BLaER1 treated with 17β-estradiol and CSF1 and Interleukin-3, amounts not matched to agents 10 nM and 100 nM (cell line): ENCODE data around the gene SLC38A9.

ENCODE experiments used
- H3K27ac ChIP-seq, 11 experiments: shearing (Covaris generic); formaldehyde crosslinking; 2 replicates each; pipeline ENCODE4 v1.8.1; 2022
- H3K27me3 ChIP-seq, 11 experiments: shearing (Covaris generic); formaldehyde crosslinking; 2 replicates each; pipeline ENCODE4 v1.8.1; 2022
- H3K36me3 ChIP-seq, 11 experiments: shearing (Covaris generic); formaldehyde crosslinking; 2 replicates each; pipeline ENCODE4 v1.8.1; 2022
- H3K4me1 ChIP-seq, 10 experiments: shearing (Covaris generic); formaldehyde crosslinking; 2 replicates each; pipeline ENCODE4 v1.8.1; 2022
- H3K4me2 ChIP-seq, 11 experiments: shearing (Covaris generic); formaldehyde crosslinking; 2 replicates each; pipeline ENCODE4 v1.8.1; 2022
- H3K4me3 ChIP-seq, 10 experiments: shearing (Covaris generic); formaldehyde crosslinking; 2 replicates each; pipeline ENCODE4 v1.8.1; 2022
- H3K9ac ChIP-seq, 11 experiments: shearing (Covaris generic); formaldehyde crosslinking; 2 replicates each; pipeline ENCODE4 v1.8.1; 2022
- H3K9me3 ChIP-seq, 11 experiments: shearing (Covaris generic); formaldehyde crosslinking; replicated peaks in 1 of 11; 2 replicates each; pipeline ENCODE4 v1.8.1; 2022
- H4K20me1 ChIP-seq, 11 experiments: shearing (Covaris generic); formaldehyde crosslinking; 2 replicates each; pipeline ENCODE4 v1.8.1; 2022
- Cebpa-rat ChIP-seq, 11 experiments: shearing (Covaris generic); IDR thresholded peaks; 2 replicates each; pipeline ENCODE4 v1.8.1; 2022

The SLC38A9 gene

DNA sequence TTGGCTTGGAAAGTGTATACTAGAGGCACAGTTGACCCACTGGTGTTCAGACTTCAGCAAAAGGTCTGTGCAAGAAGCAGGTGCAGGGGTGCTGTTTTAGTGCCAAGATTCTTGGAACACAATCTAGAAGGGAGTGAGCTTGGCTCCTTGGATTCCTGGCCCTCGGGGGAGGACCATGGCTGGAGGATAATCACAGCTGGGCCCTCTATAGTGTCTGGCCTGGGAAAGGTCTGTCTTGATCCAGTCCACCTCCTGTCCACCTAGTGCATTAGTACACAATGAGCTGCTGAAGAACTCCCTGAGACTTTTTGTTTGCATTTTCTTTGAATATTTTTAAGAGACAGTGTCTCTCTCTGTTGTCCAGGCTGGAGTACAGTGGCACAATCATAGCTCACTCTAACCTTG is 126.9 kb downstream of the SLC38A9 start:
- H3K4me3 ChIP-seq, result no peak overlapping the region
- TF ChIP-seq Cebpa-rat (IDR thresholded peaks at IDR 0.05), result no peak
- H3K27me3 ChIP-seq, result no peaks in the 10 kb centered on the region
- no peak overlapping the region for H3K4me2 ChIP-seq
- no peaks in the 10 kb centered on the region for H3K9me3 ChIP-seq
- H3K36me3 ChIP-seq, result no peaks in the 10 kb centered on the region
- no peaks in the 10 kb centered on the region for H4K20me1 ChIP-seq
- H3K4me1 ChIP-seq, result peaks cover 4 to 12% (median 5%) of the 10 kb centered on the region in 10 experiments; a peak in 9 of 20 replicates
- no peak overlapping the region for H3K9ac ChIP-seq
- H3K27ac ChIP-seq, result no peak overlapping the region

- no peak overlapping the region for H3K27ac ChIP-seq
- H3K27me3 ChIP-seq, result no peaks in the 10 kb centered on the region
- H3K4me3 ChIP-seq, result no peak overlapping the region
- H4K20me1 ChIP-seq, result no peaks in the 10 kb centered on the region
- H3K4me1 ChIP-seq, result peaks cover 4 to 12% (median 5%) of the 10 kb centered on the region in 10 experiments; a peak in 9 of 20 replicates
- no peak overlapping the region for H3K4me2 ChIP-seq
- no peak for TF ChIP-seq Cebpa-rat (IDR thresholded peaks at IDR 0.05)
- H3K9me3 ChIP-seq, result no peaks in the 10 kb centered on the region
- H3K9ac ChIP-seq, result no peak overlapping the region
- H3K36me3 ChIP-seq, result no peaks in the 10 kb centered on the region
These were observed 127.5 kb downstream of the SLC38A9 start for GRCh38 chr5:55584398-55585205.

DNA sequence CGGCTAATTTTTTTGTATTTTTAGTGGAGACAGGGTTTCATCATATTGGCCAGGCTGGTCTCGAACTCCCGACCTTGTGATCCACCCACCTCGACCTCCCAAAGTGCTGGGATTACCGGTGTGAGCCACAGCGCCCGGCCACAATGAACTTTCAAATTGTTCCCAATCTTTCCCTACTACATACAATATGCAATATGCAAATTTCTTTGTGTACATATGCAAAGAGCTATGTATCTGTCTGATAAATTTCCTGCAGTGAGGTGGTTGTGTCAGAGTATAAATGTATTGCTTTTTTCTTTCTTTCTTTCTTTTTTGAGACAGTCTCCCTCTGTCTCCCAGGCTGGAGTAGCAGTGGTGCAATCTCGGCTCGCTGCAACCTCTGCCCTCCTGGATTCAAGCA is 128.5 kb downstream of the SLC38A9 start:
- Histone ChIP-seq H3K4me2 (no peak overlapping the region), H3K9ac (no peak overlapping the region), H3K36me3 (no peaks in the 10 kb centered on the region), H3K4me3 (no peak overlapping the region), H4K20me1 (no peaks in the 10 kb centered on the region), H3K27me3 (no peaks in the 10 kb centered on the region), H3K9me3 (no peaks in the 10 kb centered on the region), H3K27ac (no peak overlapping the region), H3K4me1 (peaks cover 4 to 12% (median 5%) of the 10 kb centered on the region in 10 experiments; a peak in 9 of 20 replicates)
- TF ChIP-seq Cebpa-rat (IDR thresholded peaks at IDR 0.05), result no peak

DNA sequence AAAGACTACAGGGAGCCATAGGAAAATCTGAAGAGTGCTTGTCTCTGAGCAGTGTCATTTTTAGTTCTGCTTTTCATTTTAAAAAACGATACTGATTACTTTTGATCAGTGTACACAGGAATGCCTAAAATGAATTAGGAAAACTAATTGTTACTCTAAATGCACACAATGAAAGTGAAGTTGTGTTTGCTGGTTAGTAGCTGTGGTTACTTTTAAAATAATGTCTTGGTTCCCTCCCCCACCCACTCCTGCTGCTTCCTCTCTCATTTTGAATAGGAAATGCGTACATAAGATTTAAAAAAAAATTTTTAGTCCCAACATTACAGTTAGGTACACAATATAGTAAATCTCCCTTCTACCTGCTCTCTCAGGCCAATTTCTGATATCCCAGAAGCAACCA is 129.9 kb downstream of the SLC38A9 start:
- no peaks in the 10 kb centered on the region for H4K20me1 ChIP-seq
- H3K36me3 ChIP-seq, result no peaks in the 10 kb centered on the region
- H3K4me3 ChIP-seq, result no peak overlapping the region
- 0 out of 22 replicates have a peak overlapping the region, but pooled peaks of 1 of the 11 experiments have one; percentile 5 for H3K27ac ChIP-seq
- peak overlapping the region in 8 of 11 experiments; percentile 14 to 76 (median 38); a peak in 13 of 22 replicates for H3K4me2 ChIP-seq
- no peaks in the 10 kb centered on the region for H3K27me3 ChIP-seq
- H3K4me1 ChIP-seq, result peaks cover 4 to 12% (median 5%) of the 10 kb centered on the region in 10 experiments; a peak in 9 of 20 replicates
- H3K9ac ChIP-seq, result peak overlapping the region in 2 of 11 experiments; percentile 5 to 34; a peak in 1 of 22 replicates
- no peak for TF ChIP-seq Cebpa-rat (IDR thresholded peaks at IDR 0.05)
- no peaks in the 10 kb centered on the region for H3K9me3 ChIP-seq

GRCh38 chr5:55580042-55580441 is 132.1 kb downstream of the SLC38A9 start:
- Histone ChIP-seq H3K4me1 (peaks cover 4 to 12% (median 5%) of the 10 kb centered on the region in 10 experiments; a peak in 9 of 20 replicates), H3K4me3 (no peak overlapping the region), H3K27ac (no peak overlapping the region), H3K4me2 (no peak overlapping the region), H4K20me1 (no peaks in the 10 kb centered on the region), H3K9ac (no peak overlapping the region), H3K36me3 (no peaks in the 10 kb centered on the region), H3K9me3 (no peaks in the 10 kb centered on the region), H3K27me3 (no peaks in the 10 kb centered on the region)
- TF ChIP-seq Cebpa-rat (IDR thresholded peaks at IDR 0.05), result no peak

DNA sequence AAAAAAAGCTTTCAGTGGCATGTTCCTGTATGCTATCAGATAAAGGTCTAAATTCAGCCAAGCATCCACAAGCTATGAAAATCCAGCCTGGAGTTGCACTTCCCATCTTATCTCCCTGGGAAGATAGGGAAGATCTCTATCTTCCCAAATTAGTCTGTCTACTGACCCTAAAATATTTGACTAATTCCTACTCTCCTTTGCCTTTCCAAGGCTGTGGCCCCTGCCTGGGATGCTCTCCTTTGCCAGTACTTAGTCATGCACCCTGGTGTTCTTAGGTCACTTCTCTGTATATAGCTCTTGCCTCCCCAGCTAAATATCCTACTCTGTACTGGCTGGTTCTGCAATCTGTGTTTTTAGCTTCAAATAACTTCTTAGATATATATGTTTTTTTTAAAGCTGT is 133.4 kb downstream of the SLC38A9 start:
- Histone ChIP-seq H3K27ac (no peak overlapping the region), H3K4me2 (no peak overlapping the region), H3K4me3 (no peak overlapping the region), H3K9ac (no peak overlapping the region), H3K9me3 (no peaks in the 10 kb centered on the region), H3K27me3 (no peaks in the 10 kb centered on the region), H4K20me1 (no peaks in the 10 kb centered on the region), H3K36me3 (no peaks in the 10 kb centered on the region), H3K4me1 (peaks cover 4 to 12% (median 5%) of the 10 kb centered on the region in 10 experiments; a peak in 9 of 20 replicates)
- no peak for TF ChIP-seq Cebpa-rat (IDR thresholded peaks at IDR 0.05)

DNA sequence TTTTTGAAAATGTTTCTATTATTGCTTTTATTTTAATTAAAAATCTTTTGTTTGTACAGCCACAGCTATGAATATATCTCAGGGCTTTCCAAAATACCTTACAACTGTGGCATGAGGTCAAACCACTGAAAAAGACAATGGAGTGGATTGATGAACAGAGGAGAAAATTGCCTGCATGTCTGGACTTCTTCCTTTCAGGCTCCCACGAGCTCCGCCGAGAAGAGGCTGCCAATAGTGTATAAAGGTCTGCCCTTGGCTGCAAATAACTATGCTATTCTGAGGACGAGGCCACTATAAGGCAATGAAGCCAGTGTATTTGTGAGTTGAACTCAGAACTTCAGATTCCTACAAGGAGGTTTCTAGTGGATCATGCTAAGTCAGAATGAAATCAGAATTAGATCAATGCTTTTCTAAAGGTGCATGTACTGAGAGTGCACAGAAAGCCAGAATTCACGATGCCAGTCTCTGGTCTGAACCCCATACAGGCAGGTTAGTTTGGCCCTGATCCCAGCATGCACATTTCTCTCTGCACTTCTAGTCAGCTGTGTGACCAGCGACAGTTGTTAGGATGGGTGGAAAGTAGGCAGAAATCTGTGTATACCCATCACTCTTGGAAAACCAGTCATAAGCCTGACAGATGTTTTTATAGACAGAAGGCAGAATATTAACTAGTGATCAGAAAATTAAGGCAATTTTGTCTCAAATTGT is 134.6 kb downstream of the SLC38A9 start:
- H3K4me2 ChIP-seq, result no peak overlapping the region
- H3K36me3 ChIP-seq, result no peaks in the 10 kb centered on the region
- H4K20me1 ChIP-seq, result no peaks in the 10 kb centered on the region
- H3K27me3 ChIP-seq, result no peaks in the 10 kb centered on the region
- H3K4me1 ChIP-seq, result peaks cover 4 to 11% (median 4%) of the 10 kb centered on the region in 10 experiments; a peak in 9 of 20 replicates
- H3K4me3 ChIP-seq, result no peak overlapping the region
- no peak overlapping the region for H3K27ac ChIP-seq
- no peak for TF ChIP-seq Cebpa-rat (IDR thresholded peaks at IDR 0.05)
- no peaks in the 10 kb centered on the region for H3K9me3 ChIP-seq
- no peak overlapping the region for H3K9ac ChIP-seq

DNA sequence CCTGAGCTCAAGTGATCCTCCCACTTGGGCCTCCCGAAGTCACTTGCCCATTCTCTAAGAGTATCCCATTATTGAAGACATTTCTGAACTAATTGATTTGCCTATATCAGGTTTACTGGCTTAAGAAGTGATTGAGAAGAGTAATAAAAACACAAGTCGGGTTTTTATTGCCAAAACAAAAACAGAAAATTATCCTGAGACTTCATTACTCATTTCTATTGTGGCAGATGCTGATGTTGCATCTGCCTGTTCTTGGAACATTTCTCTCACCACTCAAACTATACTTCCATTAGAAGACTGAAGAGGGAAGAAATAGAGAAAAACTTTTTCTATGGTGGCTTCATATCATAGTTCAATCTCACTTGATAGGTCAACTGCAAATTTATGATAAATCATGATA is 135.5 kb downstream of the SLC38A9 start:
- Histone ChIP-seq H3K4me3 (no peak overlapping the region), H3K4me1 (peaks cover 0 to 3% (median 0%) of the 10 kb centered on the region in 10 experiments; a peak in 4 of 20 replicates), H3K27ac (no peak overlapping the region), H3K36me3 (no peaks in the 10 kb centered on the region), H3K4me2 (no peak overlapping the region), H3K9me3 (no peaks in the 10 kb centered on the region), H3K27me3 (no peaks in the 10 kb centered on the region), H4K20me1 (no peaks in the 10 kb centered on the region), H3K9ac (no peak overlapping the region)
- no peak for TF ChIP-seq Cebpa-rat (IDR thresholded peaks at IDR 0.05)
